ENCODE measurements around the gene XYLT2.

Gene XYLT2

GRCh38 chr17:50319306-50320004 lies 26.5 kb upstream of the XYLT2 start:
- peaks cover 23% of the 10 kb centered on the region for H3K4me1 ChIP-seq (ENCODE audit: control insufficient read depth, insufficient read depth, low read length)
- H3K27me3 ChIP-seq (ENCODE audit: control insufficient read depth, insufficient read depth, low read length), result no peaks in the 10 kb centered on the region
- peaks cover 3% of the 10 kb centered on the region; the same call in 1 of the 2 replicates for H3K9me3 ChIP-seq (ENCODE audit: control insufficient read depth, insufficient read depth, low read depth, low read length)
- no peaks in the 10 kb centered on the region for H3K36me3 ChIP-seq (ENCODE audit: control insufficient read depth, insufficient read depth, low read length)
- H3K27ac ChIP-seq (ENCODE audit: low read depth, low read length), result no peak overlapping the region
- H3K4me3 ChIP-seq (ENCODE audit: low read depth, low read length), result no peak overlapping the region
- no peak overlapping the region for H3K9ac ChIP-seq (ENCODE audit: low read length)

- H3K27ac ChIP-seq (ENCODE audit: low read depth, low read length), result no peak overlapping the region
- H3K27me3 ChIP-seq (ENCODE audit: control insufficient read depth, insufficient read depth, low read length), result no peaks in the 10 kb centered on the region
- no peaks in the 10 kb centered on the region for H3K36me3 ChIP-seq (ENCODE audit: control insufficient read depth, insufficient read depth, low read length)
- H3K4me3 ChIP-seq (ENCODE audit: low read depth, low read length), result no peak overlapping the region
- H3K9me3 ChIP-seq (ENCODE audit: control insufficient read depth, insufficient read depth, low read depth, low read length), result no peaks in the 10 kb centered on the region
- no peak overlapping the region for H3K9ac ChIP-seq (ENCODE audit: low read length)
- H3K4me1 ChIP-seq (ENCODE audit: control insufficient read depth, insufficient read depth, low read length), result peaks cover 23% of the 10 kb centered on the region
These were observed 23.7 kb upstream of the XYLT2 start for GRCh38 chr17:50322271-50322670.

GRCh38 chr17:50323060-50323459 lies 22.9 kb upstream of the XYLT2 start:
- Histone ChIP-seq H3K4me3 (ENCODE audit: low read depth, low read length) (no peak overlapping the region), H3K4me1 (ENCODE audit: control insufficient read depth, insufficient read depth, low read length) (peaks cover 17% of the 10 kb centered on the region), H3K9me3 (ENCODE audit: control insufficient read depth, insufficient read depth, low read depth, low read length) (no peaks in the 10 kb centered on the region), H3K9ac (ENCODE audit: low read length) (no peak overlapping the region), H3K27ac (ENCODE audit: low read depth, low read length) (no peak overlapping the region), H3K36me3 (ENCODE audit: control insufficient read depth, insufficient read depth, low read length) (no peaks in the 10 kb centered on the region), H3K27me3 (ENCODE audit: control insufficient read depth, insufficient read depth, low read length) (no peaks in the 10 kb centered on the region)

GRCh38 chr17:50325906-50326305 lies 20.0 kb upstream of the XYLT2 start:
- Histone ChIP-seq H3K27ac (ENCODE audit: low read depth, low read length) (no peak overlapping the region), H3K4me1 (ENCODE audit: control insufficient read depth, insufficient read depth, low read length) (no peaks in the 10 kb centered on the region), H3K4me3 (ENCODE audit: low read depth, low read length) (no peak overlapping the region), H3K9ac (ENCODE audit: low read length) (no peak overlapping the region), H3K9me3 (ENCODE audit: control insufficient read depth, insufficient read depth, low read depth, low read length) (no peaks in the 10 kb centered on the region), H3K27me3 (ENCODE audit: control insufficient read depth, insufficient read depth, low read length) (no peaks in the 10 kb centered on the region), H3K36me3 (ENCODE audit: control insufficient read depth, insufficient read depth, low read length) (no peaks in the 10 kb centered on the region)

GRCh38 chr17:50326831-50327364 lies 19.0 kb upstream of the XYLT2 start:
- no peak overlapping the region for H3K4me3 ChIP-seq (ENCODE audit: low read depth, low read length)
- no peaks in the 10 kb centered on the region for H3K27me3 ChIP-seq (ENCODE audit: control insufficient read depth, insufficient read depth, low read length)
- H3K9me3 ChIP-seq (ENCODE audit: control insufficient read depth, insufficient read depth, low read depth, low read length), result no peaks in the 10 kb centered on the region
- H3K36me3 ChIP-seq (ENCODE audit: control insufficient read depth, insufficient read depth, low read length), result no peaks in the 10 kb centered on the region
- H3K4me1 ChIP-seq (ENCODE audit: control insufficient read depth, insufficient read depth, low read length), result no peaks in the 10 kb centered on the region
- H3K9ac ChIP-seq (ENCODE audit: low read length), result no peak overlapping the region
- no peak overlapping the region for H3K27ac ChIP-seq (ENCODE audit: low read depth, low read length)

GRCh38 chr17:50328363-50329325 lies 17.3 kb upstream of the XYLT2 start:
- H3K36me3 ChIP-seq (ENCODE audit: control insufficient read depth, insufficient read depth, low read length), result no peaks in the 10 kb centered on the region
- H3K9me3 ChIP-seq (ENCODE audit: control insufficient read depth, insufficient read depth, low read depth, low read length), result no peaks in the 10 kb centered on the region
- H3K9ac ChIP-seq (ENCODE audit: low read length), result no peak overlapping the region
- no peaks in the 10 kb centered on the region for H3K27me3 ChIP-seq (ENCODE audit: control insufficient read depth, insufficient read depth, low read length)
- H3K4me3 ChIP-seq (ENCODE audit: low read depth, low read length), result no peak overlapping the region
- peaks cover 4% of the 10 kb centered on the region; the same call in 1 of the 2 replicates for H3K4me1 ChIP-seq (ENCODE audit: control insufficient read depth, insufficient read depth, low read length)
- no peak overlapping the region for H3K27ac ChIP-seq (ENCODE audit: low read depth, low read length)

- Histone ChIP-seq H3K4me1 (ENCODE audit: control insufficient read depth, insufficient read depth, low read length) (peaks cover 4% of the 10 kb centered on the region; the same call in 1 of the 2 replicates), H3K4me3 (ENCODE audit: low read depth, low read length) (no peak overlapping the region), H3K9ac (ENCODE audit: low read length) (no peak overlapping the region), H3K27me3 (ENCODE audit: control insufficient read depth, insufficient read depth, low read length) (no peaks in the 10 kb centered on the region), H3K27ac (ENCODE audit: low read depth, low read length) (no peak overlapping the region), H3K36me3 (ENCODE audit: control insufficient read depth, insufficient read depth, low read length) (no peaks in the 10 kb centered on the region), H3K9me3 (ENCODE audit: control insufficient read depth, insufficient read depth, low read depth, low read length) (no peaks in the 10 kb centered on the region)
These were observed 16.2 kb upstream of the XYLT2 start for GRCh38 chr17:50329716-50330115.

- Histone ChIP-seq H3K4me3 (ENCODE audit: low read depth, low read length) (no peak overlapping the region), H3K36me3 (ENCODE audit: control insufficient read depth, insufficient read depth, low read length) (no peaks in the 10 kb centered on the region), H3K27me3 (ENCODE audit: control insufficient read depth, insufficient read depth, low read length) (no peaks in the 10 kb centered on the region), H3K4me1 (ENCODE audit: control insufficient read depth, insufficient read depth, low read length) (peaks cover 4% of the 10 kb centered on the region; the same call in 1 of the 2 replicates), H3K27ac (ENCODE audit: low read depth, low read length) (no peak overlapping the region), H3K9me3 (ENCODE audit: control insufficient read depth, insufficient read depth, low read depth, low read length) (no peaks in the 10 kb centered on the region), H3K9ac (ENCODE audit: low read length) (no peak overlapping the region)
These were observed 15.7 kb upstream of the XYLT2 start for GRCh38 chr17:50330151-50330775.

- Histone ChIP-seq H3K9ac (ENCODE audit: low read length) (no peak overlapping the region), H3K9me3 (ENCODE audit: control insufficient read depth, insufficient read depth, low read depth, low read length) (no peaks in the 10 kb centered on the region), H3K27me3 (ENCODE audit: control insufficient read depth, insufficient read depth, low read length) (no peaks in the 10 kb centered on the region), H3K4me3 (ENCODE audit: low read depth, low read length) (no peak overlapping the region), H3K27ac (ENCODE audit: low read depth, low read length) (no peak overlapping the region), H3K4me1 (ENCODE audit: control insufficient read depth, insufficient read depth, low read length) (peaks cover 4% of the 10 kb centered on the region; the same call in 1 of the 2 replicates), H3K36me3 (ENCODE audit: control insufficient read depth, insufficient read depth, low read length) (no peaks in the 10 kb centered on the region)
These were observed 14.7 kb upstream of the XYLT2 start for GRCh38 chr17:50331085-50331791.

- Histone ChIP-seq H3K4me1 (ENCODE audit: control insufficient read depth, insufficient read depth, low read length) (peaks cover 4% of the 10 kb centered on the region; the same call in 1 of the 2 replicates), H3K36me3 (ENCODE audit: control insufficient read depth, insufficient read depth, low read length) (no peaks in the 10 kb centered on the region), H3K4me3 (ENCODE audit: low read depth, low read length) (no peak overlapping the region), H3K9me3 (ENCODE audit: control insufficient read depth, insufficient read depth, low read depth, low read length) (no peaks in the 10 kb centered on the region), H3K27ac (ENCODE audit: low read depth, low read length) (no peak overlapping the region), H3K27me3 (ENCODE audit: control insufficient read depth, insufficient read depth, low read length) (no peaks in the 10 kb centered on the region), H3K9ac (ENCODE audit: low read length) (no peak overlapping the region)
These were observed 13.7 kb upstream of the XYLT2 start for GRCh38 chr17:50332196-50332595.

Measured in HUES6 (cell line).